Retinal pigment epithelial cell (primary cell): ENCODE data around the gene TRPM3.
A peak's percentile ranks its signal among the peaks of the same experiment; 100 is the strongest.
"Not testable (repeated sequence)": the region's sequence is repeated elsewhere in the genome, so short reads cannot be mapped to it uniquely, and the experiment has no call there.

Experiments
- DNase-seq: peaks from one replicate; pipeline ENCODE4 v3.0.0-alpha.2; 2010; ENCODE audit warnings: low read depth
- H3K4me3 ChIP-seq: 2 replicates; pipeline ENCODE4 v1.5.1; 2011; ENCODE audit warnings: mild to moderate bottlenecking, low read length, control low read depth, moderate library complexity
- CTCF ChIP-seq: conservative IDR thresholded peaks from 2 replicates; pipeline ENCODE4 v1.5.1; 2011; ENCODE audit warnings: low read depth, low read length, control low read depth, inconsistent platforms

The TRPM3 gene

DNA sequence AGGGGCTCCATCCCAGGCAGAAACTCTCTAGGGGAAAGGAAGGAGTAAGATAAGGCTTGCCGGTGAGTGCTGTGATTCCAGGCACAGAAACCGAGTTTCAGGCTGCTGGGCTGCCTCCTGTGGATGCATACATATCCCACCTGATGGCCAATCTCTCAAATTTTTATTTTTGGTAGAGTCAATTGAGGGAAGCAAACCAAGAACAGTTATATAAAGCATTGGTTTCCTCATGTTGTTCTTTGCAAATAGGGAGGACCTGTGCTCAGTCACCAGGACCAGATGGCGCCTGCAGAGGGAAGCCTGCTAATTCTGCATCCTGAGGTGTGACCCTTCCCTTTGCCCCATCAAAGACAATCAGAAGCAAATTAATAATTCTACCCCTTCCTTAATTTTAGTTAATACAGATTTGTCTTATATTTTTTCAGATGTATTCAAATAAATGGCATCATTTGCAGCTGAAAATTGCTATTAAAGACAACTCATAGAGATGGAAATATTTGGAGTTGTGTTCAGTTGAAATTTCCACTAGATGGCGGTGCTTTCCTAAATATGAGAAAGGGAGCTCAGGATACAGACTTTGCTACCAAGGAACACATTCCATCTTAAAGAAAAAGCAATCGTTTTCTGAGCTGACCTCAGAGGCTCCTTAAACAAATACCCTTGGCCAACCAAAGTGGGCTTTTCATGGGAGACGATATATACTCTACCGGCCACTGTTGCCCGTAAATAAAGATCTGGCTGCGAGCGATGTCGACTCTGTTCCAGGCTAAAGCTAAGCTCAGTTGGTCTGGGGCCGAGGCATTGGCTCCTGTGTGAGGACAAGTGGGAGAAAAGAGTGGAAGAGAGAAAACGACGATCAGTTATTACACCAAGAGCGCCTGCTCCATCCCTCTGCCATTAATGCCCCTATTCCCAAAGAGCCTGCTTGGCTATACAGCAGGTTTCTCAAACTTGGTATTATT is 481.3 kb downstream of the TRPM3 start:
- no peak overlapping the region for H3K4me3 ChIP-seq
- peak; percentile 6 for DNase-seq
- peak; percentile 61 for TF ChIP-seq CTCF

- DNase-seq = no peak
- no peak overlapping the region for H3K4me3 ChIP-seq
- TF ChIP-seq CTCF = no peak
Measured at GRCh38 chr9:70635790-70636189, 485.6 kb downstream of the TRPM3 start.

GRCh38 chr9:70634696-70635095 is 486.7 kb downstream of the TRPM3 start:
- DNase-seq = no peak

GRCh38 chr9:70630971-70631370 is 490.4 kb downstream of the TRPM3 start:
- no peak overlapping the region for H3K4me3 ChIP-seq
- no peak for DNase-seq
- TF ChIP-seq CTCF = no peak

More at GRCh38 chr9:70634696-70635095, 486.7 kb downstream of the TRPM3 start:
- H3K4me3 ChIP-seq = no peak overlapping the region
- TF ChIP-seq CTCF = no peak

GRCh38 chr9:70629080-70629685 is 492.2 kb downstream of the TRPM3 start:
- not testable (repeated sequence) for DNase-seq, H3K4me3 ChIP-seq
- TF ChIP-seq CTCF = peak; percentile 17

GRCh38 chr9:70625078-70625477 is 496.3 kb downstream of the TRPM3 start:
- H3K4me3 ChIP-seq = no peak overlapping the region
- DNase-seq = no peak
- TF ChIP-seq CTCF = no peak

GRCh38 chr9:70618784-70619183 is 502.6 kb downstream of the TRPM3 start:
- H3K4me3 ChIP-seq = no peak overlapping the region
- no peak for TF ChIP-seq CTCF
- no peak for DNase-seq
